Measurements from ENCODE around the gene KMT2C.

GRCh38 chr7:152090747-152091146, 345.1 kb downstream of the KMT2C start:
- TF ChIP-seq CREB5 (CRISPR knock-in tag; IDR thresholded peaks at IDR 0.05; ENCODE audit: low read depth) = no peak
- no peak for TF ChIP-seq RARB (CRISPR knock-in tag; IDR thresholded peaks at IDR 0.05)
- TF ChIP-seq ARNTL (CRISPR knock-in tag; IDR thresholded peaks at IDR 0.05; ENCODE audit: borderline replicate concordance, low read depth) = no peak
- TF ChIP-seq ZNF565 (CRISPR knock-in tag; conservative IDR thresholded peaks at IDR 0.05; ENCODE audit: low read depth) = no peak
- TF ChIP-seq ZFP3 (CRISPR knock-in tag; IDR thresholded peaks at IDR 0.05) = no peak
- no peak for TF ChIP-seq PATZ1 (CRISPR knock-in tag; IDR thresholded peaks at IDR 0.05; ENCODE audit: borderline replicate concordance)
- no peak for TF ChIP-seq CSDC2 (CRISPR knock-in tag; IDR thresholded peaks at IDR 0.05)
- TF ChIP-seq OSR1 (CRISPR knock-in tag; IDR thresholded peaks at IDR 0.05) = no peak
